Colonic mucosa (tissue), 4 donors: ENCODE measurements around the gene ARID5A. TPM values are rescaled to one million over a fixed set of nuclear protein-coding genes. Genes with fewer than 3 reads are reported as not detected.

Experiments
- DNase-seq: peaks from one replicate; pipeline ENCODE4 v3.0.0-alpha.2; 2020
- H3K27ac ChIP-seq: fragments of 200-600 bp; one replicate; pipeline ENCODE4 v1.8.0; 2021
- H3K27me3 ChIP-seq: fragments of 200-600 bp; one replicate; pipeline ENCODE4 v1.8.0; 2021
- H3K36me3 ChIP-seq: fragments of 200-600 bp; one replicate; pipeline ENCODE4 v1.8.0; 2021
- H3K4me1 ChIP-seq: fragments of 200-600 bp; one replicate; pipeline ENCODE4 v1.8.0; 2021; ENCODE audit warnings: mild to moderate bottlenecking
- H3K4me3 ChIP-seq: fragments of 200-600 bp; one replicate; pipeline ENCODE4 v1.8.0; 2021
- H3K9ac ChIP-seq, 2 donors: one replicate each; pipeline ENCODE4 v1.7.0; 2013; ENCODE audit warnings: control low read depth in 2 of 2, low read depth in 2 of 2, low read length in 2 of 2
- H3K9me3 ChIP-seq: fragments of 200-600 bp; one replicate; pipeline ENCODE4 v1.8.0; 2021
- CTCF ChIP-seq: fragments of 200-600 bp; IDR thresholded peaks from one replicate; pipeline ENCODE4 v1.8.0; 2022; ENCODE audit warnings: antibody characterized with exemption, mild to moderate bottlenecking
- intact Hi-C: fragments of 100-400 bp; cut with DNase I; formaldehyde crosslinking; loops from one replicate; pipeline ENCODE4 v1.14.1; 2022
- total RNA-seq, 2 donors: library from RNA; stranded (reverse); fragmentation: NEBNext Ultra II Directional in 1 of 2; extraction: Animal tissue kit (Norgen Biotek cat#: 25700) in 1 of 2; gene quantifications; one replicate each; pipeline ENCODE4 v1.2.1, GENCODE V29; 2021
- donor health status: healthy.
- donor health status: DM: no; HTN: no; CAD: no.
- donor health status: DM: no; HTN: no; CAD: no.

The ARID5A gene
- total RNA-seq, 2 donors from 2014 or later, result 6.9 to 16.4 TPM

GRCh38 chr2:96601382-96602292 lies 65.1 kb downstream of the ARID5A start:
- Histone ChIP-seq H3K27me3 (no peaks in the 10 kb centered on the region), H3K9me3 (no peaks in the 10 kb centered on the region), H3K9ac (peak overlapping the region in 1 of 2 donors; percentile 41), H3K27ac (no peak overlapping the region), H3K4me3 (no peak overlapping the region), H3K36me3 (peaks cover 12% of the 10 kb centered on the region), H3K4me1 (no peaks in the 10 kb centered on the region)
- DNase-seq, result no peak
- no peak for TF ChIP-seq CTCF
- intact Hi-C loops, result no loop called here

Other genes with a start within 250 kb of the ARID5A start
- 100 to 1,000 TPM in 1 of 2 donors, 10 to 100 TPM in 1; 90.4 to 127 TPM for gene SNRNP200, start 231.2 kb upstream of the ARID5A start, total RNA-seq
- gene ITPRIPL1, start 211.4 kb upstream of the ARID5A start, total RNA-seq, result under 1 TPM; 0.44 to 0.80 TPM
- gene NCAPH, start 201.0 kb upstream of the ARID5A start, total RNA-seq, result 10 to 100 TPM in 1 of 2 donors, 1 to 10 TPM in 1; 9.1 to 40.2 TPM
- 1 to 10 TPM; 2.5 to 2.6 TPM for gene NEURL3, start 31.4 kb upstream of the ARID5A start, total RNA-seq
- 10 to 100 TPM; 33.6 to 36.5 TPM for gene KANSL3, start 101.6 kb downstream of the ARID5A start, total RNA-seq
- gene FER1L5, start 106.0 kb downstream of the ARID5A start, total RNA-seq, result not detected
- gene LMAN2L, start 203.3 kb downstream of the ARID5A start, total RNA-seq, result 10 to 100 TPM; 13.5 to 24.7 TPM
- 100 to 1,000 TPM in 1 of 2 donors, 10 to 100 TPM in 1; 80.4 to 190 TPM for gene CNNM4, start 224.2 kb downstream of the ARID5A start, total RNA-seq